AG09309 (cell line): ENCODE measurements around the gene MEIS2.

Source experiments
- DNase-seq: peaks from one replicate; pipeline ENCODE4 v3.0.0-alpha.2; 2010; ENCODE audit warnings: low read depth
- H3K4me3 ChIP-seq: 2 replicates; pipeline ENCODE4 v1.5.1; 2011; ENCODE audit warnings: mild to moderate bottlenecking, low read depth, low read length, moderate library complexity; ENCODE audit not compliant: control insufficient read depth
- TF ChIP-seq, protein P1 (sequence below): IDR thresholded peaks from 2 replicates; pipeline ENCODE4 v1.5.1; 2011; ENCODE audit warnings: mild to moderate bottlenecking, low read depth, low read length, inconsistent platforms; ENCODE audit not compliant: insufficient read depth, control insufficient read depth; ENCODE audit errors: missing control alignments

MEIS2 gene

DNA sequence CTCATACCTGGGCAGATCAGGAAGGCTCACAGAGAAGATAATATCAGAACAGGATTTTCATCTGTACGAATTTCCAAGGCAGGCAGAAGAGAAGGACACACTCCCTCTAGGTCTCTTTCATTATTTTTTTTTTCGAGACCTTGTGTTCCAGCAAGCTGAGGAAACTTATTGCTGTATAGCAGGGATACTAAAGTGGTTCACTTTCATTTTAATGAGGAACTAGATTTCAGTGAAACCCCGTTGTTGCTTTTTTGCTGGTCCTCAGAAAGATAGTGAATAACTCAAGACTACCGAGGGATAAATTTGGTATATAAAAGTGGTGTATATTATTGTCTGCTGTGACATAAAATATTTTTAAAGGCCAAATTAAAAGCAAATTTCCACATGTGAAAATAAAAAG lies 24.6 kb downstream of the MEIS2 start:
- DNase-seq: no peak
- H3K4me3 ChIP-seq: no peak overlapping the region
- TF ChIP-seq, protein P1, sequence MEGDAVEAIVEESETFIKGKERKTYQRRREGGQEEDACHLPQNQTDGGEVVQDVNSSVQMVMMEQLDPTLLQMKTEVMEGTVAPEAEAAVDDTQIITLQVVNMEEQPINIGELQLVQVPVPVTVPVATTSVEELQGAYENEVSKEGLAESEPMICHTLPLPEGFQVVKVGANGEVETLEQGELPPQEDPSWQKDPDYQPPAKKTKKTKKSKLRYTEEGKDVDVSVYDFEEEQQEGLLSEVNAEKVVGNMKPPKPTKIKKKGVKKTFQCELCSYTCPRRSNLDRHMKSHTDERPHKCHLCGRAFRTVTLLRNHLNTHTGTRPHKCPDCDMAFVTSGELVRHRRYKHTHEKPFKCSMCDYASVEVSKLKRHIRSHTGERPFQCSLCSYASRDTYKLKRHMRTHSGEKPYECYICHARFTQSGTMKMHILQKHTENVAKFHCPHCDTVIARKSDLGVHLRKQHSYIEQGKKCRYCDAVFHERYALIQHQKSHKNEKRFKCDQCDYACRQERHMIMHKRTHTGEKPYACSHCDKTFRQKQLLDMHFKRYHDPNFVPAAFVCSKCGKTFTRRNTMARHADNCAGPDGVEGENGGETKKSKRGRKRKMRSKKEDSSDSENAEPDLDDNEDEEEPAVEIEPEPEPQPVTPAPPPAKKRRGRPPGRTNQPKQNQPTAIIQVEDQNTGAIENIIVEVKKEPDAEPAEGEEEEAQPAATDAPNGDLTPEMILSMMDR: no peak

DNA sequence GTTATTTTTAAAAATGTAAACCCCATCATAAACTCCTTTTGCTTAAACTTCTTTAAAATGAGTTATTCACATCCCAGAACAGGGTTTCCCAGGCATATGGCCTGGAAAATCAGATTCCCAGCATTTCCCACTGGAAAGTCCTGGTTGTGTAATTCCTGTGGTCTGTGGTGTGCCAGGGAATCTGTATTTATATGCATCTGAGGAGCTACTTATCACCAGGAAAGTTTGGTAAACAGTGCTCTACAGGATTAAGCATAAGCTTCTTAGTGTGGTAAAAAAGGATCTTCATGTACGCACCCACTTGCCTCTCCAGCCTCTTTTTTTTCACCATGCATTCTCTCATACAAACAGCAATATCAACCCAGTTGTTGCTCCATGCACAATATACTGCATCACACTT lies 28.2 kb downstream of the MEIS2 start:
- TF ChIP-seq, protein P1: no peak
- DNase-seq: no peak
- no peak overlapping the region for H3K4me3 ChIP-seq

DNA sequence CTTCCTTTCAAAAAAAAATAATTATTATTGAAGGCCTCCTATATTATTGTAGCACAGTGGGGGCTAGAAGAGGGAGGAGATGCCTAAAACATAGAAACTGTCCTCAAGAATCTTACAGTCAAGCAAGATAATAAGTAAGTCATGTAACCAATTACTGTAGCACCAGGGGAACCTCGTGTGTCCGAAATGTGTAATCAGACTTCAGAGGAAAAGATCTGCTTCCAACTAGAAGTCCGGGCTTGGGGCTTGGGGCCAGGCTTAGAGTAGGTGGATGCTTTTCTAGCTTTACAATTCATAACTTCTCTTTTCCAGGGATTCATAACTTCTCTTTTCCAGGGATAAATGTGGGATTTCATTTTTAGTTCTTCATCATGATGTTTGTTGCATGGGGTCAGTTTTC lies 29.2 kb downstream of the MEIS2 start:
- H3K4me3 ChIP-seq: no peak overlapping the region
- TF ChIP-seq, protein P1: no peak
- no peak for DNase-seq

DNA sequence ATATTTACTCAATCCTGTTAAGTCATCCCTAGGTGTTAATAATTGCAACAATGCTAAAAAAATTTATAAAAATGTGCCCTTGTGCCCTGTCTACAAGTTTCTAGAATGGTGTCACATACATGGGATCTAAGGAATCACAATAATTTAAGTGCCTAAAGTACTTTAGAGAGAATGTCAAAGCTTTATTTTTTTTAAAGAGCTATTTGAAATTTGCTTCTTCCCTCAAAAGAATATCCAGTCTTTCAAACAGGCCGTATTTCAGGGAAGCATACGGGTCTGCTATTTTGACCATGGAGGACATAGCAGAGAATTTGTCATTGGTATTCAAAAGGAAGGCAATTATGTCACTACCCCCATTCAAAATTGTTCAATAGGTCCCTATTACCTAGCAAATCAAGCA lies 29.7 kb downstream of the MEIS2 start:
- no peak overlapping the region for H3K4me3 ChIP-seq
- TF ChIP-seq, protein P1: no peak
- DNase-seq: no peak

DNA sequence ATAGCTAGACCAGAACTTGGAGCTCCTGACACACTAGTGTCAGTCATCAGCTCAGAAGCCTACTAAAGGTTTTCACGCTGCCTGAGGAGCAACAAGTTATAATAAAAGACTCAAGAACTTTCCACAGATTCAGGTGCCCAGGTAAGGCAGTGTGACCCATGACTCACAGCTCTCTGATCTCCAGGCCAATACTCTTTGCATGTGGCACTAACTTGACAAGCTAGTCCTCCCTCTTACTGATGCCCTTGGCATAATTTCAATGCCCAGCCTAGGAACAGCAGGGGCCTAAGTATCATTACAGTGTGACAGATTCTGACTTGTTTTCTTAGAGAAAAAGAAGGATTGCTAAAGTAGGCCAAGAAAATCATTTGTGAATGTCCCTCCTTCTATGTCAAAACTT lies 38.4 kb downstream of the MEIS2 start:
- no peak for DNase-seq
- no peak overlapping the region for H3K4me3 ChIP-seq
- TF ChIP-seq, protein P1: no peak

DNA sequence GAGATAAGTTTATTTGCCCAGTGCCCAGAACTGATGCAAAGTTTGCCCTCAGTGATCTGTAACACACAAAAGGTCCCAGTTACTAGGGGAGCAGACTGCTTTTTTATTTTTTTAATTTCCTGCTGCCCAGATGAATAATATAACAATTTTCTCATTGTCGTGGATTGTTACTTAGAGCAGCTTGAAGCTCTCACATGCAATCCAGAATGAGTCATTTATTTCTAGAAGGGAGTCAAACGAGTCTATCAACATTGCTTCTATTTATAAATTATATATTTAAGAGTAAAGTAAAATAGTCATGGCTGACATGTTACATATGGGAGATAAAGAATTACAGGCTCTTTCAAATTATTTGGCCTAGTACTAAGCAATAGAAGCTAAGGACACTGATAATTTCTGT lies 41.3 kb downstream of the MEIS2 start:
- DNase-seq: peak; percentile 61
- no peak overlapping the region for H3K4me3 ChIP-seq
- TF ChIP-seq, protein P1: no peak

DNA sequence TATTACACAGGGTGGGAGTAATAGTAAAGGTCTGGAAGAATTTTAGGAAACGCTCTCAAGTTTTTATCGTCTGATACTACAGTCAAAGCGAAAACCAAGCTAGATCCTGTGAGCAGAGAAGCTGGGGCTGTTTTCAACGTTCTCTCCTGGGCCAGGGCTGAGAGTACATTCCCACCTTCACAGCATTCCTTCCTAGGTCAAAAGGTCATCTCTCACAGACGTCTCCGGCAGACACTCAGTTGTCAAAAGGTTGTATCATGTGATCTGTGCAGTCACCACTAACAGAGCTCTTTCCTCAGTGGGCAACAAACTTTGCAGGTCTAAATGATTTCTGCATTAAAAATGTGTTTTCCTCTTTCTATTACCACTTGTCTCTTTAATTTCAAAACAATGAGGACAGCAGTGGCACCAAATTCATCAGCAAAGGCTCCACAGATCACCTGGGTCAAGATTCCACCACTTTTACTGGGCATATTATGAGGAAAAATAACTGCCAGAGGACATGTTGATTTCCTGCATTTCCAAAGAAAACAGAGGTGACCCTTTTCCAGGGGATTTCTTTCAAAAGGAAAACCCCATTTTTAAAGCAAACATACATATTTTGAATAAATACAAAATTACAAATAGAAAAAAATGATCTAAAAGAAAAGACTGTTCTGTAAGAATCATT lies 41.9 kb downstream of the MEIS2 start:
- H3K4me3 ChIP-seq: no peak overlapping the region
- DNase-seq: no peak
- TF ChIP-seq, protein P1: no peak
